ENCODE results near the gene EVI2B.

DNA sequence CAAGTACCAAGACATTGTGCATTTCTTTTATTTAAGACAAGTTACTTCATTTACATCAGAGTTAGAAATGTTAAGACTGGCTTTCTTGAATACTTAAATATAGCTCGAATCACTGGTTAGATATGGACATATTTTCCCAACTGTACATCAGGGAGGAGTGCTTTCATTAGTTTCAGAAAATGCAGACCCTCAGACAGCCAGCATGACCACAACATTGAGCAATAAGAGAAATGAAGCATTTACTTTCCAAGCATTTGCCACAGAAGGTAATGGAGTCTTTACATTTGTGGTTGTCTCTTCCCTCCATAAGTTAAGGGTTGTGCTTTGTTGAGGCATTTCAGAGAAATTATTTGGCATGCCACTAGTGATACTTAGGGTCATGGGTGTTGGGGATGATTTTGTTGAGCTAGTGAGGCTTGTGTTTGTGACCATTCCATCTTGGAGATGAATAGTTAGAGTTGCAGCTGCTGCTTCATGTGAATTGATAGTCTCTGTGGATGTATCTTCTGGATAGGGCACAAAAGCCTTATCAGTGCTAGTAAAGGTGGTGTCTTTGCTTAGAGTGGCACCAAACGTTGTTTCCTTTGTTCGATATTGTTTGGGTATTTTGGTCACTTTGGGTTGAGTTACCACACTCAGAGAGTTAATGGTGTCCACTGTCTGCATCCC, 18.9 kb downstream of the EVI2B start:
- TF ChIP-seq POLR2AphosphoS5 (IDR thresholded peaks at IDR 0.05; ENCODE audit: low read depth, low read length) (no peak), SIN3A (IDR thresholded peaks at IDR 0.05; ENCODE audit: borderline replicate concordance, insufficient read depth, low read length) (no peak), TAF1 (IDR thresholded peaks at IDR 0.05; ENCODE audit: borderline replicate concordance, insufficient read depth, low read length) (no peak), FOXP2 (optimal IDR thresholded peaks at IDR 0.05; ENCODE audit: borderline replicate concordance, extremely low read depth, extremely low read length, insufficient read depth) (no peak)
- TF ChIP-seq, protein P1, sequence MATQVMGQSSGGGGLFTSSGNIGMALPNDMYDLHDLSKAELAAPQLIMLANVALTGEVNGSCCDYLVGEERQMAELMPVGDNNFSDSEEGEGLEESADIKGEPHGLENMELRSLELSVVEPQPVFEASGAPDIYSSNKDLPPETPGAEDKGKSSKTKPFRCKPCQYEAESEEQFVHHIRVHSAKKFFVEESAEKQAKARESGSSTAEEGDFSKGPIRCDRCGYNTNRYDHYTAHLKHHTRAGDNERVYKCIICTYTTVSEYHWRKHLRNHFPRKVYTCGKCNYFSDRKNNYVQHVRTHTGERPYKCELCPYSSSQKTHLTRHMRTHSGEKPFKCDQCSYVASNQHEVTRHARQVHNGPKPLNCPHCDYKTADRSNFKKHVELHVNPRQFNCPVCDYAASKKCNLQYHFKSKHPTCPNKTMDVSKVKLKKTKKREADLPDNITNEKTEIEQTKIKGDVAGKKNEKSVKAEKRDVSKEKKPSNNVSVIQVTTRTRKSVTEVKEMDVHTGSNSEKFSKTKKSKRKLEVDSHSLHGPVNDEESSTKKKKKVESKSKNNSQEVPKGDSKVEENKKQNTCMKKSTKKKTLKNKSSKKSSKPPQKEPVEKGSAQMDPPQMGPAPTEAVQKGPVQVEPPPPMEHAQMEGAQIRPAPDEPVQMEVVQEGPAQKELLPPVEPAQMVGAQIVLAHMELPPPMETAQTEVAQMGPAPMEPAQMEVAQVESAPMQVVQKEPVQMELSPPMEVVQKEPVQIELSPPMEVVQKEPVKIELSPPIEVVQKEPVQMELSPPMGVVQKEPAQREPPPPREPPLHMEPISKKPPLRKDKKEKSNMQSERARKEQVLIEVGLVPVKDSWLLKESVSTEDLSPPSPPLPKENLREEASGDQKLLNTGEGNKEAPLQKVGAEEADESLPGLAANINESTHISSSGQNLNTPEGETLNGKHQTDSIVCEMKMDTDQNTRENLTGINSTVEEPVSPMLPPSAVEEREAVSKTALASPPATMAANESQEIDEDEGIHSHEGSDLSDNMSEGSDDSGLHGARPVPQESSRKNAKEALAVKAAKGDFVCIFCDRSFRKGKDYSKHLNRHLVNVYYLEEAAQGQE (IDR thresholded peaks at IDR 0.05; ENCODE audit: insufficient read depth in 1 of 2, low read depth in 2 of 2, low read length in 2 of 2): no peak

Measured in PFSK-1 (cell line).